ENCODE measurements around the gene FGGY.
"Not testable (repeated sequence)": the region's sequence is repeated elsewhere in the genome, so short reads cannot be mapped to it uniquely, and the experiment has no call there.

The FGGY gene

DNA sequence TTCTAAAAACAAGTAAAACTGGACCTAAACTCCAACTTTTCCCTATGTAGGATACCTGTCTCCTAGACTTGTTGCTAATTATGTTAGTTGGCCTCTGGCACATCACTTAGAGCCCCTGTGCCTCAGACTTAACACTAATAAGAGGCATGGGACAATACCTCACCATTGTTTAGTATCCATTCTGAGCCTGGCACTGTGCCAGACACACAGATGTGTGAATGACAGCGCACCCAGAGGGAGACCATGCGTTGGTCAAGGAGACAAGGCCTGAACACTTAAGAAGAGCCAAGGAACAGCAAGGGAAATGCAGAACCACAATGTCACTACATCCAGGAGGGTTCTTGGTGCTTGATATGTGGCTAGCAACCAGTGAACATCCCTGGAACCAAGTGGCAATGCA, 189.1 kb downstream of the FGGY start:
- no peak overlapping the region for H3K27ac ChIP-seq (ENCODE audit: low read depth, low read length)
- no peaks in the 10 kb centered on the region for H3K9me3 ChIP-seq (ENCODE audit: control insufficient read depth, insufficient read depth, low read length)
- H3K4me1 ChIP-seq (ENCODE audit: control insufficient read depth, insufficient read depth, low read length), result no peaks in the 10 kb centered on the region
- no peaks in the 10 kb centered on the region for H3K36me3 ChIP-seq (ENCODE audit: control insufficient read depth, insufficient read depth, low read length)
- H3K27me3 ChIP-seq (ENCODE audit: control insufficient read depth, insufficient read depth, low read length), result no peaks in the 10 kb centered on the region
- H3K4me3 ChIP-seq (ENCODE audit: low read depth, low read length), result no peak overlapping the region
- H3K9ac ChIP-seq (ENCODE audit: low read depth, low read length), result no peak overlapping the region

DNA sequence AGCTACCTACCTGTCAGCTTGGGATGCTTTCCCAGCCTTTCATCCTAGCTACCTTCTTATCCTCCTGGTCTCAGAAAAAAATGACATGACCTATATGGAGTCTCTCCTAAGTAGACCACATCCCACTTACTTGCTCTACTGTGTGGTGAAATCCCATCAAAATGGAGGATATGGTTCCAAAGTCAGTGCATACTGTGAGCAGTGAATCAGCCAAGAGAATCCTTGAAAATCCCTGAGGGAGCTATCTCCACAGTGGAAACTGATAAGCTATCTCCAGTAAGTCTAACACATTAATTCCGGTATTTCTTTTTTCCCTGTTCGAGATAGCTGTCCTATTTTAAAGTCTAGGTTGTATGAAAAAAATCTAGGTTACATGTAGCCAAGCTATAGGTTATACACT, 189.7 kb downstream of the FGGY start:
- no peak overlapping the region for H3K4me3 ChIP-seq (ENCODE audit: low read depth, low read length)
- no peak overlapping the region for H3K9ac ChIP-seq (ENCODE audit: low read depth, low read length)
- no peaks in the 10 kb centered on the region for H3K27me3 ChIP-seq (ENCODE audit: control insufficient read depth, insufficient read depth, low read length)
- H3K9me3 ChIP-seq (ENCODE audit: control insufficient read depth, insufficient read depth, low read length), result no peaks in the 10 kb centered on the region
- H3K27ac ChIP-seq (ENCODE audit: low read depth, low read length), result no peak overlapping the region
- H3K36me3 ChIP-seq (ENCODE audit: control insufficient read depth, insufficient read depth, low read length), result no peaks in the 10 kb centered on the region
- H3K4me1 ChIP-seq (ENCODE audit: control insufficient read depth, insufficient read depth, low read length), result no peaks in the 10 kb centered on the region

DNA sequence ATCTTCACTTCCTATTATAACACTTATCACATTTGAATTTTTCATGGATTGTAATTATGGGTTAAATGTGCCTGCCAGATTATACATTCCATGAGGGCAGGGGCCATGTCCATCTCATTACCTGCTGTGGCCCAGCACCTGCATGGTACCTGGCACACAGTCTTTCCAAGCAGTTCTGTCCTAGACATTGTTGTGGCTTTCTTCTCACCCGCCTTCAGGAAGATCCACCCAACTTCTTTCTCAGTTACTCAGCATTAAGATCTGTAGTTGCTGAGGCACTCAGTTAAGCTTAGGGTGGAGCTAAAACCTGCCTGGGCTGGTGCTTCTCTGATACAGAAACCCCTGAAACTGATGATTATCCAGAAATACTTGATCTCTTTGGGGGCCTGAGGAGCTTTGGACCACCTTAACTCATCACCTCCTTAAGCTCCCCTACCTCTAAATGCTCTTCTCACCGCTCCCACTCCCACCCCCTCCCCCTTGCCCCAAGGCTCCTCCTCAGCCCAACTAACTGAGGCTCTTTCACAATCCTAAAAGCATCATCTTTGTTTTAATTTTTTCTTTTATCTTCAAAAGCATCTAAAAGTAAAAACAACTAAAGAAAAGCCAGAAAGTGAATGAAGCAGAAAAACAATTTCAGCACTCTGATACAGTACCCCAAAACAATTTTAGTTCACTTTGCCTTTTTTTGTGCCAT, 190.6 kb downstream of the FGGY start:
- no peak overlapping the region for H3K27ac ChIP-seq (ENCODE audit: low read depth, low read length)

DNA sequence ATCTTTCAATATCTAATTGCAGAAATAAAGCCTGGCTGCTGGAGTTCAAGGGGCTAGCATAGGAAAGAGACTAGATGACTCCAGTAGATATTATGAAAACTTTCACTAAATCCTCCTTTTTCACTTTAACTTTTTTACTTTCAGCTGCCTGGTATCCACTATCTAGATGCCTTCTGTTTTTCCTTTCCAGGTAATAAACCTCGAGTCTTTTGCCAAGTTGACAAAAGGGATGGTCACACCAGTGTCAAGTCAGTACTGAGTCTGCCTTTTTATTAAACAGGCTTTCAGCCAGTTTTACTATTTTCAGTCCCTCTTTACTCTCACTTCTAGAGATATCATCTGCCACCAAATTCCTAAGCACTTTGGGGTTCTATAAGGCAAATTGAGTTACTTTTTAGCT, 195.6 kb downstream of the FGGY start:
- Histone ChIP-seq H3K36me3 (ENCODE audit: control insufficient read depth, insufficient read depth, low read length) (no peaks in the 10 kb centered on the region), H3K27me3 (ENCODE audit: control insufficient read depth, insufficient read depth, low read length) (no peaks in the 10 kb centered on the region), H3K9me3 (ENCODE audit: control insufficient read depth, insufficient read depth, low read length) (no peaks in the 10 kb centered on the region; the same call in 1 of the 2 replicates), H3K27ac (ENCODE audit: low read depth, low read length) (no peak overlapping the region), H3K4me3 (ENCODE audit: low read depth, low read length) (no peak overlapping the region), H3K4me1 (ENCODE audit: control insufficient read depth, insufficient read depth, low read length) (0 out of 2 replicates have a peak, but pooled peaks cover 6% of the 10 kb centered on the region), H3K9ac (ENCODE audit: low read depth, low read length) (no peak overlapping the region)

More for the DNA sequence above, 190.6 kb downstream of the FGGY start:
- H3K36me3 ChIP-seq (ENCODE audit: control insufficient read depth, insufficient read depth, low read length), result no peaks in the 10 kb centered on the region
- no peaks in the 10 kb centered on the region for H3K27me3 ChIP-seq (ENCODE audit: control insufficient read depth, insufficient read depth, low read length)
- no peaks in the 10 kb centered on the region for H3K4me1 ChIP-seq (ENCODE audit: control insufficient read depth, insufficient read depth, low read length)
- H3K9ac ChIP-seq (ENCODE audit: low read depth, low read length), result no peak overlapping the region
- no peak overlapping the region for H3K4me3 ChIP-seq (ENCODE audit: low read depth, low read length)
- no peaks in the 10 kb centered on the region for H3K9me3 ChIP-seq (ENCODE audit: control insufficient read depth, insufficient read depth, low read length)

DNA sequence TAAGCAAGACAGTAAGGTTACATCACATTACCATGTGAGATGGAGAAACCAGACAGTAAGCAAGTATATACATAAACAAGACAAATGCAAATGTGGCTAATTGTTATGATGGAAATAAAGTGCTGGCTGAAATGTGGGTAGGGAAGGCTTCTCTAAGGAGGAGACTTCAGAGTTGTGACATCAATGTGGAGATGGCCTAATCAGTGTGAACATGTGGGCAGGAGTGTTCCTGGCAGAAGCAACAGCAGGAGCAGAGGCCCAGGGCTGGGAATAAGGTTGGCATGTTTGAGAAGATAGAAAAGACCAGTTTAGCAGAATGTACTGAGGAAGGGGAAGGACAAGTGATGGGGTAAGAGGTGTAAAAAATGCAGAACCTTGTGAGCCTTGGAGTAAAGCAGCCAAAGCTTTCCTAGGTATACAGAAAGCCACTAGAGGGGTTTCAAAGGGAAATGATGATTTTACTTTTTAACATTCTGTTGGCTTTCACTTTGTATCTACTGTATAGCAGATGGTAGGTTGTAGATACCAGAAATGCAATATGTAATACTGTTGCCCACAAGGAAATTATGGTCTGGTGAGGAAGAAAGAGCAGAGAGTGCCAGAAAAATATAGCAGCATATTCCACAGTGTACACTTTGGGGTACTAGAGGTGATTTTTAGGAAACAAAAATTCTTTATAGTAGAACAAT, 197.4 kb downstream of the FGGY start:
- Histone ChIP-seq H3K36me3 (ENCODE audit: control insufficient read depth, insufficient read depth, low read length) (no peaks in the 10 kb centered on the region), H3K9ac (ENCODE audit: low read depth, low read length) (no peak overlapping the region), H3K9me3 (ENCODE audit: control insufficient read depth, insufficient read depth, low read length) (no peaks in the 10 kb centered on the region; the same call in 1 of the 2 replicates), H3K4me3 (ENCODE audit: low read depth, low read length) (no peak overlapping the region), H3K27ac (ENCODE audit: low read depth, low read length) (no peak overlapping the region), H3K27me3 (ENCODE audit: control insufficient read depth, insufficient read depth, low read length) (no peaks in the 10 kb centered on the region), H3K4me1 (ENCODE audit: control insufficient read depth, insufficient read depth, low read length) (0 out of 2 replicates have a peak, but pooled peaks cover 6% of the 10 kb centered on the region)

DNA sequence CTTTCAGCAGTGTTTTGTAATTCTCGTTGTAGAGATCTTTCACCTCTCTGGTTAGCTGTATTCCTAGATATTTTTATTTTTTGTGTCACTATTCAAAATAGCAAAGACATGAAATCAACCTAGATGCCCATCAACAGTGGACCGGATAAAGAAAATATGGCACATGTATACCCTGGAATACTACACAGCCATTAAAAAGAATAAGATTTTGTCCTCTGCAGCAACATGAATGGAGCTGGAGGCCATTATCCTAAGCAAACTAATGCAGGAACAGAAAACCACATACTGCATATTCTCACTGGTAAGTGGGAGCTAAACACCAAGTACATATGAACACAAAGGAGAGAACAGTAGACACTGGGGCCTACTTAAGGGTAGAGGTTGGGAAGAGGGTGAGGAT, 199.3 kb downstream of the FGGY start:
- H3K4me3 ChIP-seq (ENCODE audit: low read depth, low read length); H3K9ac ChIP-seq (ENCODE audit: low read depth, low read length); H3K9me3 ChIP-seq (ENCODE audit: control insufficient read depth, insufficient read depth, low read length); H3K27ac ChIP-seq (ENCODE audit: low read depth, low read length); H3K27me3 ChIP-seq (ENCODE audit: control insufficient read depth, insufficient read depth, low read length); H3K36me3 ChIP-seq (ENCODE audit: control insufficient read depth, insufficient read depth, low read length): not testable (repeated sequence)
- peaks cover 14% of the 10 kb centered on the region for H3K4me1 ChIP-seq (ENCODE audit: control insufficient read depth, insufficient read depth, low read length)

DNA sequence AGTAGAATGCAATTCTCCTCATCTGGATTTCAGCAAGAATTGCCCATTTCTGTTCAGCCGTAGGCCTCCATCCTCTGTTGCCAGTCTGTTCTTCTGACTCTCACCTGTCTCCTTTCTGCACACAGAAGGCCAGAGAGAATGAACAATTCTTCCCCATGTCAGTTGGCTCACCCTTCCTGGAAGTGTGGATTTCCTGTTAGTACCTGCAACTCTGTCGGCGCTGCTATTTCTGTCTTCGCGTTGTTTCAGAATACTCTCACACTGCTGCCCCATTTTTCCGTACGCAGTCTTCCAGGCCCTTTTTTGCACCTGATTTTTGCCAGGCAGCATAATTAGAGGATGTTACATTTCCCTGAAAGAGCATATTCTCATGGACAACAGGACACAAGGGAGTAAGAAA, 200.7 kb downstream of the FGGY start:
- H3K4me1 ChIP-seq (ENCODE audit: control insufficient read depth, insufficient read depth, low read length), result peaks cover 17% of the 10 kb centered on the region
- H3K27ac ChIP-seq (ENCODE audit: low read depth, low read length), result no peak overlapping the region
- H3K9ac ChIP-seq (ENCODE audit: low read depth, low read length), result no peak overlapping the region
- H3K4me3 ChIP-seq (ENCODE audit: low read depth, low read length), result no peak overlapping the region
- H3K27me3 ChIP-seq (ENCODE audit: control insufficient read depth, insufficient read depth, low read length), result no peaks in the 10 kb centered on the region
- H3K9me3 ChIP-seq (ENCODE audit: control insufficient read depth, insufficient read depth, low read length), result no peaks in the 10 kb centered on the region; the same call in 1 of the 2 replicates
- no peaks in the 10 kb centered on the region for H3K36me3 ChIP-seq (ENCODE audit: control insufficient read depth, insufficient read depth, low read length)

DNA sequence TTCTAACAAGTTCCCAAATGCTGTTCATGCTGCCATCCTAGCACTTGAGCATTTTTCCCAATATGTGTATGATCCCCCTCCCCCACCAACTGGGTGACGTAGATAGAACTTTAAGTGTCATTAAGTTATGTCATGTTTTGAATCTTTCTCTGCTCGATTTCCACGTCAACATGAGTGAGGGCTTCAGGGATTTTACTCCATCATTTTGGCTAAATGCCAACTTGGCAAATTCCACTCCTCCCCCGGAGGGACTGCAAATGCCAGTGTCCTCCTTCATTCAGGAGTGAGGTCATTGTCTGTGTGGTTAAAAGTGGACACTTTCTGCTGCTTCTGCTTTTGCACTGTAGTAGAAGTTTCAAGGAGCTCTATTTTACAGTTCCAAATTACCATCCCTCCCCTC, 201.7 kb downstream of the FGGY start:
- no peak overlapping the region for H3K27ac ChIP-seq (ENCODE audit: low read depth, low read length)
- no peaks in the 10 kb centered on the region; the same call in 1 of the 2 replicates for H3K9me3 ChIP-seq (ENCODE audit: control insufficient read depth, insufficient read depth, low read length)
- H3K4me1 ChIP-seq (ENCODE audit: control insufficient read depth, insufficient read depth, low read length), result peaks cover 17% of the 10 kb centered on the region
- H3K9ac ChIP-seq (ENCODE audit: low read depth, low read length), result no peak overlapping the region
- H3K36me3 ChIP-seq (ENCODE audit: control insufficient read depth, insufficient read depth, low read length), result no peaks in the 10 kb centered on the region
- no peak overlapping the region for H3K4me3 ChIP-seq (ENCODE audit: low read depth, low read length)
- H3K27me3 ChIP-seq (ENCODE audit: control insufficient read depth, insufficient read depth, low read length), result no peaks in the 10 kb centered on the region

DNA sequence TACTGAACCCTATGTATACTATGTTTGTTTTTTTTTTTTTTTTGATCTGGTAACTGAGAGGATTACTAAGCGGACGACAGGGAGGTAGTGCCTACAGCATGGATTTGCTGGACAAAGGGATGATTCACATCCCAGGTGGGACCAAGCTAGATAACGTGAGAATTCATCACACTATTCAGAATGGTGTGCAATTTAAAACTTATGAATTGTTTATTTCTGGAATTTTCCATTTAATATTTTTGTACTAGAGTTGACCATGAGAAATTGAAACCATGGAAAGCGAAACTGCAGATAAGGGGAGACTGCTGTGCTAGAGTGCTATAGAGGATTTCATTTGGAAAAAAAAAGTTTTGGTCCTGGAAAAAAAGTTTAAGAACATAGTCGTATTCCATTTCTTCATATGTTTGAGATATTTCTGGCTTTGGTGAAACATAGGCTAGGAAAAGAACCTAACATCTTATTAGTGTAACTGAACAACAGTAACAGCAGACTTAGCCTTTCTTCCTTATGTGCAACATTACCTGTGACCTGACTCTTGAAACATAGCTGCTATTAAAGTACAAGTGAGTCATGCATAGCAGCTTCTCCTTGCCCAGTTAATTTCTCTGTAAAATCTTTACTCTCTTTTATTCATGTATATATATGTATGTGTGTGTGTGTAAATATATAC, 202.5 kb downstream of the FGGY start:
- no peaks in the 10 kb centered on the region for H3K27me3 ChIP-seq (ENCODE audit: control insufficient read depth, insufficient read depth, low read length)
- no peak overlapping the region for H3K4me3 ChIP-seq (ENCODE audit: low read depth, low read length)
- H3K9ac ChIP-seq (ENCODE audit: low read depth, low read length), result no peak overlapping the region
- H3K4me1 ChIP-seq (ENCODE audit: control insufficient read depth, insufficient read depth, low read length), result peaks cover 11% of the 10 kb centered on the region
- no peak overlapping the region for H3K27ac ChIP-seq (ENCODE audit: low read depth, low read length)
- no peaks in the 10 kb centered on the region; the same call in 1 of the 2 replicates for H3K9me3 ChIP-seq (ENCODE audit: control insufficient read depth, insufficient read depth, low read length)
- H3K36me3 ChIP-seq (ENCODE audit: control insufficient read depth, insufficient read depth, low read length), result no peaks in the 10 kb centered on the region

DNA sequence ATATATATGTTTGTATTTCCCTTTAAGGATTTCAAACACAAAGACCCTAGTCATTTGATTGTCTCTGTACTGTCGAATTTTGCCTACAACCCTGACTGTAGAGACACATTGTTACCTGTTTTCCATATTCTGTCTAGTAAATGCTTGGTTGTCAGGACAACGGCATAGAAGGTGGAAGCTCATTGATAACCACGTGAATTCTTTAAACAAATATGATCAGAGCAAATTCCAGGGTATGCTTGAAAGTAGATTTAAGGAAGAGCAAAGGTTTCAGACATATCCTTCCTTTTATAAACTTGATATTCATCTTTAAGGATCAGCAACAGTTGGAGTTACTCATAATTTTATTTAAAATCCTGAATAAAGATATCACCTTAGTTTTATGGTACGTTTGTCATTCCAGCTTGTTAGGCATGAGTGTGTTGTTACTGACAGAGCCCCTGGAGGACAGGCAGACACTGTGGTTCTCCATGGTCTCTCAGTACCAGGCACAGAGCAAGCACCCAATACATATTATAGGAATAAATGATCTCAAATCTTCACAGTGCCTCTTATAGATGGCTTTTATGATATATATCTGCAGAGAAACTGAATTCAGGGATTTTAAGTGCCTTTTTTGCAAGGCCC, 203.2 kb downstream of the FGGY start:
- Histone ChIP-seq H3K27me3 (ENCODE audit: control insufficient read depth, insufficient read depth, low read length) (no peaks in the 10 kb centered on the region), H3K9me3 (ENCODE audit: control insufficient read depth, insufficient read depth, low read length) (no peaks in the 10 kb centered on the region; the same call in 1 of the 2 replicates), H3K36me3 (ENCODE audit: control insufficient read depth, insufficient read depth, low read length) (no peaks in the 10 kb centered on the region), H3K4me1 (ENCODE audit: control insufficient read depth, insufficient read depth, low read length) (peaks cover 11% of the 10 kb centered on the region), H3K27ac (ENCODE audit: low read depth, low read length) (no peak overlapping the region), H3K9ac (ENCODE audit: low read depth, low read length) (no peak overlapping the region), H3K4me3 (ENCODE audit: low read depth, low read length) (no peak overlapping the region)
